Testis (tissue), 2 donors: ENCODE results near the gene DGUOK.

Experiments
- POLR2A ChIP-seq: fragments of 450-650 bp; IDR thresholded peaks from one replicate; pipeline ENCODE4 v1.6.1; 2017; ENCODE audit warnings: antibody characterized with exemption, mild to moderate bottlenecking, moderate library complexity
- TF ChIP-seq, protein P1 (sequence below), 3 experiments: fragments of 450-650 bp in 2 of 3; fragments of 200-600 bp in 1 of 3; sonication (generic) in 1 of 3; IDR thresholded peaks; one replicate each; pipeline ENCODE4 v1.5.1; 2016 to 2019; ENCODE audit warnings: antibody characterized with exemption in 3 of 3, mild to moderate bottlenecking in 2 of 3, moderate library complexity in 1 of 3

DNA sequence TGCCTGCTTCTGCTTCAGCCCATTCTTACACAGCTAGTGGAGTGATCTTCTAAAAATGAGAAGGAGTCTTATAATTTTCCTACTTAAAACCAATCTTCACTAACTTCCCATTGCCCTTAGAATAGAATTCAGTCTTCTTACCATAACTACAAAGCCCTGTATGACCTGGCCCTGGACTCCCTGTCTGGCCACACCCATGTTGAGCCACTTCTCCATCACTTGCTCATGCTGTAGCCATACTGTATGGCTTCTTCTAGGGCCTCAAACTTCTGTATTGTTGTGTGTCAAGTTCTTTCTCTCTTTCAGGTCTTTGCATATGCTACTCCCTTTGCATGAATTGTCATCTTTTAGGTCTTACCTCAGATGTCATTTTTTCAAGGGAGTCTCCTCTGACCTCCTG, 11.2 kb downstream of the DGUOK start:
- no peak for TF ChIP-seq POLR2A
- TF ChIP-seq, protein P1, sequence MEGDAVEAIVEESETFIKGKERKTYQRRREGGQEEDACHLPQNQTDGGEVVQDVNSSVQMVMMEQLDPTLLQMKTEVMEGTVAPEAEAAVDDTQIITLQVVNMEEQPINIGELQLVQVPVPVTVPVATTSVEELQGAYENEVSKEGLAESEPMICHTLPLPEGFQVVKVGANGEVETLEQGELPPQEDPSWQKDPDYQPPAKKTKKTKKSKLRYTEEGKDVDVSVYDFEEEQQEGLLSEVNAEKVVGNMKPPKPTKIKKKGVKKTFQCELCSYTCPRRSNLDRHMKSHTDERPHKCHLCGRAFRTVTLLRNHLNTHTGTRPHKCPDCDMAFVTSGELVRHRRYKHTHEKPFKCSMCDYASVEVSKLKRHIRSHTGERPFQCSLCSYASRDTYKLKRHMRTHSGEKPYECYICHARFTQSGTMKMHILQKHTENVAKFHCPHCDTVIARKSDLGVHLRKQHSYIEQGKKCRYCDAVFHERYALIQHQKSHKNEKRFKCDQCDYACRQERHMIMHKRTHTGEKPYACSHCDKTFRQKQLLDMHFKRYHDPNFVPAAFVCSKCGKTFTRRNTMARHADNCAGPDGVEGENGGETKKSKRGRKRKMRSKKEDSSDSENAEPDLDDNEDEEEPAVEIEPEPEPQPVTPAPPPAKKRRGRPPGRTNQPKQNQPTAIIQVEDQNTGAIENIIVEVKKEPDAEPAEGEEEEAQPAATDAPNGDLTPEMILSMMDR (IDR thresholded peaks at IDR 0.05): no peak
